NCI-H2171 treated with DMSO at 0.1 percent for 48 hours (cell line): ENCODE results near the gene TRIM33.
A peak's percentile ranks its signal among the peaks of the same experiment; 100 is the strongest.
"Not testable (repeated sequence)": the region's sequence is repeated elsewhere in the genome, so short reads cannot be mapped to it uniquely, and the experiment has no call there.

Source experiments
- DNase-seq: peaks from one replicate; lab custom pipeline; 2025; lab: John Stamatoyannopoulos, UW

The TRIM33 gene

DNA sequence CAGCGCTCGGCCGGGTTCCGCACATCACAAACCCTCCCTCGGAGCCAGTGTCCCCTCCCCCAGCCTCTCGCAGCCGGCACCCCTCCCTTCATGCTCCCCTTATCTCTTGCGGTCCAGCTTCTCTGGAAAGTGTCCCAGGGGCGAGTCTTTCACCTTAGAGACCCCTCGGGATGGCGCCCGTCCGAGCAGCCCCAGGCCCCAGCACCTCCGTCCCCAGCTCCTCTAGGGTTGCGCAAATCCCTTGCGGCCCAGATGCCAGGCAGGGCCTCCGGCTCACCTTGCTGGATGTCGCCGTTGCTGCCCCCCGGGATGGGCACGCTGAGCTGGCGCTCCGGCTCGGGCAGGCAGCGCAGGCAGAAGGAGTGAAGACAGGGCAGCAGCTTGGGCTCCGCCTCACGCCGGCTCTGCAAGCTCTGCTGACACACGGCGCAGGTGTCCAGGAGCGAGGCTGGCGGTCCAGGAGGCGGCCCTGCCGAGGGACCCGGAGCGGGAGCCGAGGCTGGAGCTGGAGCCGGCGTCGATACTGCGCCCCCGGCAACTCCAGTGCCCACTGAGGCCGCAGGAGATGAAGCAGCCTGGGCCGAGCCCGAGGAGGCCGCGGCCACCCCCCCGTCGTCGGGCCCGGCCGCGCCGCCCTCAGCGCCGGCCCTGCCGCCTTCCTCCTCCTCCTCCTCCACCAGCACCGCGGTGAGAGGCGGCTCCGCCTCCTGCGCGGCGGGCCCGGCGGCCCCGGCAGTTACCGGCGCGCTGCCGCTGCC lies 550 bp downstream of the TRIM33 start:
- no peak for DNase-seq

DNA sequence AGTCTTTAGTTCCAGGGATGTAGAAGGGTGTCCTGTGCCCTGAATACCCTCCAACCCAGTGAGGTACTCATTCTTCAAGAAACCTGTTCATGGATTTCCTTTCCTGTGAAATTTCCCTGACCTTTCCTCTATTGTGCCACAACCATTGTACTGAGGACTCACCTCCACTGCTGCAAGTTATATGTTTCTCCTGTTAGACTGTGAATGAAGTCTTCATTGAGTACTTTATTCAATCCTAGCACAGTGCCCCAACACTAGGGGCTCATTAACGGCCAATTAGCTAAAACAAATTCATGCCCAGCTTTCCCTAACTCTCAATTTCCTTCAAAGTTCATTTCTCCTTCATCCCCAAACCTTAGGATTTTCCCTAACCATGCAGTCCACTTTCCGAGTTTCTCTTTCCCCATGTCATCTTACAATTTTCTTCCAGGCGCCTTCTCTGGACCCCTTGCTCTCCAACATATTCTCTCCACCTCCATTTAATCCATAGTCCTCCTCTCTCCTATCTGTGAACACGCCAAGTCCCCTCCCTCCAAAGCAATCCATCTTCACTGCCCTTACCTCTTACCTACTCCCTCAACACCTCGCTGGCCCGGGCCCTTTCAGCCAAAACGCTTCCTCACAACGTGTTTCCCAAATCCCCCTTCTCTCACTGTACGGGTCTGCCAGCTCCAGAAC lies 1.3 kb downstream of the TRIM33 start:
- DNase-seq: peak; percentile 30

DNA sequence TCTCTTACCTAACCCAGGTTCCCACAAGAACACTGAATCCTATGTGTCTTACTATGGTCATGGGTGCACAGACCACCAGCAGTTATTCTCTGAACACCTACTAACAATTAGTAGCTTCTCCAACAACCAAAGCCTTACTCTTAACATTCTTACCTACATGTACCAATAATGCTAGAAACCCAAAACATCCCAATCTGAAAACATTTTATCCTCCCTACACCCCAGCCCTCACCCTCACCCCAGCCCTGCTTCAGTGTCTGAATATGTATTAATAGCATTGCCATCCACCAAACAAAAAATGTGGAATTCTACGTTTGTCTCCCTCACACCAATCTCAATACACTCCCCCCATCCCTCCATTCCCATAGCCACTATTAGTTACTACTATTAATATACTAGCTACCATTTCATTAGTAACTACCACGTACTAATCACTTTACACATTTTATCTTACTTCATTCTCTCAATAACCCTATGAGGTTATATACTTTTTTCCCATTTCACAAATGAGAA lies 2.6 kb downstream of the TRIM33 start:
- no peak for DNase-seq

DNA sequence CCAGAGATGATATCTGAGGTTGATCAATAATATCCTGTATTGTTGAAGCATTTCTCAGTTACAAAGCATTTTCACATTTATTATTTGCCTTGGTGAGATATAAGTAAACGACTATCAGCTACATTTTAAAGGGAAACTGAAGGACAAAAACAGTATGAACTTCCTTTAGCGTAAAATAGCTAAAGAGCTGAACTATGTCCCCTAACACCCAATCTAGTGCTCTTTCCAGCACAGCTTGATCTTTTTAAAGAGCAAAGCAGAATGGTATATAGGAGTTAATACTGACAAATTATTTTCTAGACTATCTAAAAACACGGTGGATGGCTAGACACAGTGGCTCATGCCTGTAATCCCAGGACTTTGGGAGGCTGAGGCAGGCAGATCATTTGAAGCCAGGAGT lies 3.5 kb downstream of the TRIM33 start:
- DNase-seq: no peak

DNA sequence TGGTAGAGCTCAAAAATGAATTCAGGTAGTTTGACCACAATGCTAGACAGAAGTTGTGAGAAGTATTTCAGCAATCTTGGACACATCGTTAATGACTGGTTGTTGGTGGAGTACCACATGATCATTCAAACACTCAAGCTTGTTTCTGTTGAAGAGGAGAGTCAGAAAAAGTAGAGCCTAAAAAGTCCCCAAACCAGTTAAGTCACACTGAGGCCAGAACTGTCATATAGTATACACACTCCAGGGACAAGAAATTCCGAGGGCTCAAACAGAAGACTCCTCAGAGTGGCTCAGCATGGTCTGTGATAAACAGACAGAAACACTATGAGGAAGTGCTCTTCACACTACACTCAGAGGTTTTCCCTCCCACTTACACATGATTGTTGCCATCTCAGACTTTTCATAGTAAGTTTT lies 5.8 kb downstream of the TRIM33 start:
- DNase-seq: no peak

DNA sequence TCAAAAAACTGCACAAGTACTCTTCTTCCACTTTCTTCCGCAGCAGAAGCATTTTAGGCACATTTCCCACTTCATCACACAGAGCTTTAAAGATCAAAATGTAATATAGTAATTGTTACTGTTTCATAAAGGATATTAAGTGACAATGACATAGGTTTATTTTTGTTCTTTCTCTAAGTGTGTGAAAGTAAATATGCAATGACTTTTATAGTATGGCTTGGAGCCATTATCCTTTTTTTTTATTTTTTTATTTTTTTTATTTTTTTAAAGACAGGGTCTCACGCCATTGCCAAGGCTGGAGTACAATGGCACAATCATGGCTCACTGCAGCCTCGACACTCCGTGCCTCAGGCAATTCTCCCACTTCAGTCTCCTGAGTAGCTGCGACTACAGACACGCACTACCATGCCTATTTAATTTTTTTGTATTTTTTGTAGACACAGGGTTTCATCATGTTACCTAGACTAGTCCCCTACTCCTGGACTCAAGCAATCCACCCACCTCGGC lies 7.0 kb downstream of the TRIM33 start:
- no peak for DNase-seq

DNA sequence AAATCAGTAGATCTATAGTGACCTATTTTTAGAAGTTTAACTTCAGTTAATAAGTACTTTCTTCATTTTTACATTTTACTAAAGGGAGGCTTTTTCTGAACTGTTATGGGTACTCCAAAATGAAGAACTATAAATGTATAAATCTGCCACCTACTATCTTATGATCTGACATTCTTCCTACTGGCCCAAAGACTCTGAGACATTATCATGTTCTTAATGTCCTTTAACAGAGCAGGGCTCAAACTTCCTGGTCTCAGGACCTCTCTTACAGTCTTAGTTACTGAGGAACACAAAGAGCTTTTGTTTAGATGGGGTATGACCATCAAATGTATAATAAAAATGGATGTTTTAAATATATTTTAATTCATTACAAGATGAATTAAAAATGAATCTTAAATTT lies 8.9 kb downstream of the TRIM33 start:
- DNase-seq: no peak

DNA sequence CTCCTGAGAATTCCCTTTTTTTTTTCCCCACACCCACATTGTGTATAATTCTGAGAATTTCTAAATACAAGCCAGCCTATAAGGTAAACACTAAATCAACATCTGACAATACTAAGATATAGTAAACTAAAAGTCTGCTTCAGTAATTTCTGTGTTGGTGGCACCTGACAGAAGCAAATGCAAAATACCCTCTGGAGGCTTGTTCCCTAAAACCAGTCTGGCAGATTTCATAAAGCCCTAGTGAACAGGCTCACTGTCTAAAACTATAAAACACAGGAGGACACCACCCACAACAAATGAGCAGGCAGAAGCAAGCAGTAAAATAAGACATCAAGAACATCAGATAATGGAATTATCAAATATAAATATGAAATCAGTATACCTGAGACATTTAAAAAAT lies 11.5 kb downstream of the TRIM33 start:
- DNase-seq: no peak

DNA sequence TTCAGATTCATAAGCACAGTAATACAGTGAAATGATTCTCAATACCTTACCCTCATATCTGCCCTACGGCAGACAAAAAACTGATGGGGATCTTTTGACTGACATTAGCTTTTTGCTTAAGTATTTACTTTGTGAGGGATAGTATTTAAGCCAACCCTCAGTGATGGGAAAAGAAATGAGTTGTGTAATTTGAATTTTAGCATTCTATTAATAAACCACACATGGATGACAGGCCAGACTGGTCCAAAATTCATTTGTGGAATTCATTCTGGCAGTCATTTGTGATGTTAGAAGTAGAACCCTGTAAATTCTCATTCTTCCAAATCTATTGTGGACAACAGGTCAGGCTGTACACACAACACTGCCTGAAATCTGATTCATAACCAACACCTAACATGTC lies 14.9 kb downstream of the TRIM33 start:
- no peak for DNase-seq

DNA sequence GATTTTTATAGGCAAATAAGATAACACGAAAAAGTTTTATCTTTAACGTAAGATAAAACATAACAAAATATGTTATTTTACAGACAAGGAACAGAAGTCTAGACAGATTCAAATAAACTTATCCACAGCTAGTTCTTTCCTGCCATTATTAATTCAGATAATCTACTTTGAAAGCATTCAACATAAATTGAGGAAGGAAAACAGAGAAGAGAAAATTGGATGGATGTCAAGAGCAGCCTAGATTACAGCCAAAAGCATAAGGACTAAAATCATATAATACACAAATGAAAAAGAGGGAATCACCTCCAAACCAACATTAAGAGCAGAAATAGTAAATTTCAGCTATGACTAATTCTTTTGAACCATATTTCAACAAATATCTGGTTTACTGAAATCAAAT lies 15.5 kb downstream of the TRIM33 start:
- no peak for DNase-seq

DNA sequence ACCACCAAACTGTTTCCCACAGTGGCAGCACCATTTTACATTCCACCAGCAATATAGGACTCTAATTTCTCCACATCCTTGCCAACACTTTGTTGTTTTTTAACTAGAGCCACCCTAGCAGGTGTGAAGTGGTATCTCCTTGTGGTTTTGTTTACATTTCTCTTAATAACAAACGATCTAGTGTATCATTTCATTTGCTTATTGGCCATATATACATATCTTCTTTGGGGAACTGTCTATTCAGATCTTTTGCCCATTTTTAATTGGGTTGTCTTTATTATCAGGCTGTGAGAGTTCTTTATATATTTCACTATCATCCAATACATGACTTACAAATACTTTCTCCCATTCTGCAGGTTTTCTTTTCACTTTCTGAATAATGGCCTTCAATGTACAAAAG lies 18.0 kb downstream of the TRIM33 start:
- no peak for DNase-seq

DNA sequence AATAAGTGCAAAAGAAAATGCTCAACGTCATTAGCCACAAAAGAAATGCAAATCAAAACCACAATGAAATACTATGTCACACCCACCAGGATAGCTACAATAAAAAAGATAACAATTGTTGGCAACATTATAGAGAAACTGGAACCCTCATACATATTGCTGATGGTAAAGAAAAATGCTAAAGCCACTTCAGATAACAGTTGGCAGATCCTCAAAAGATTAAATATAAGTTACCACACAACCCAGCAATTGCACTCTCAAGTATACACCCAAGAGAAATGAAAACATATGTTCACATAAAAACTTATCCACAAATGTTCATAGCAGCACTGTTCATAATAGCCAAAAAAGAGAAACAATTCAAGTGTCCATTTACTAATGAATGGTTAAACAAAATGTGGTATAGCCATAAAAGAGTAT lies 20.7 kb downstream of the TRIM33 start:
- peak; percentile 37 for DNase-seq

DNA sequence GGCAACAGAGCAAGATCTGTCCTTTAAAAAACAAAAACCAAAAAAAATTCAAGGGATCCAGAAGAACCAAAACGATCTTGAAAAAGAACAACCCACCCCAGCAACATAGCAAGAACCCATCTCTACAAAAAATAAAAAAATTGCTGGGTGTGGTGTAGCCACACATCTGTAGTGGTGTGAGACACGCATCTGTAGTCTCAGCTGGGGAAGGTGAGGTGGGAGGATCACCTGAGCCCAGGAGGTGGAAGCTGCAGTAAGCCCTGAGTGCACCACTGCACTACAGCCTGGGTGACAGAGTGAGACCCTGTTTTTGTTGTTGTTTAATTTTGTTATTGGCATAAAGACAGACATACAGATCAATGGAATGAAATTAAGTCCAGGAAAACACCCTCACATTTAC lies 22.3 kb downstream of the TRIM33 start:
- DNase-seq: no peak

DNA sequence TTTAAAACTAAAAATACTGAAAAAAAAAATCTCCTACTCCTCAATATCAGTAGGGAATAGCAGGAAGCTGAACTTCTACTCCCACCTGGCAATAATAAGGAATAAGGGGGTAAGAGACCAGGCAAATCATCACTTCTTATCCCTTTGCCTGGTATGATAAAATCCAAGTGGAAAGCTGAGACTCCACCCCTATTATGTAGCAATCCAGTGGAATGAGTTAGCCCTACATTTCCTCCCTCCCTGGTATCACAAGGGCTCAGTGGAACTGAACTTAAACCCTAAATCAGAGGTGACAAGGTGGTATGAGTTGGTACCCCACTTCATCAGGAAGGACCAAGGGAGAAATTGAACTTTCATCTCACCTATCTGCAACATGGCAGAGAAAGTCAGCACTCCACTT lies 25.7 kb downstream of the TRIM33 start:
- no peak for DNase-seq

DNA sequence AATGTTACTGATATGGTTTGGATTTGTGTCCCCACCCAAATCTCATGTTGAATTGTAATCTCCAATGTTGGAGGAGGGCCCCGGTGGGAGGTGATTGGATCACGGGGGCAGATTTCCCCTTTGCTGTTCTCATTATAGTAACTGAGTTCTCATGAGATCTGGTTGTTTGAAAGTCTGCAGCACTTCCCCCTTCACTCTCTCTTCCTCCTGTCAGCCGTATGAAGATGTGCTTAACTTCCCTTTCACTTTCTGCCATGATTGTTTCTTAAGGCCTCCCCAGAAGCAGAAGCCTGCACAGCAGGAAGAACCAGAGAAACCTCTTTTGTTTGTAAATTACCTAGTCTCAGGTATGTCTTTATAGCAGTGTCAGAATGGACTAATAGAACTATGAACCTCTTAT lies 28.4 kb downstream of the TRIM33 start:
- no peak for DNase-seq

DNA sequence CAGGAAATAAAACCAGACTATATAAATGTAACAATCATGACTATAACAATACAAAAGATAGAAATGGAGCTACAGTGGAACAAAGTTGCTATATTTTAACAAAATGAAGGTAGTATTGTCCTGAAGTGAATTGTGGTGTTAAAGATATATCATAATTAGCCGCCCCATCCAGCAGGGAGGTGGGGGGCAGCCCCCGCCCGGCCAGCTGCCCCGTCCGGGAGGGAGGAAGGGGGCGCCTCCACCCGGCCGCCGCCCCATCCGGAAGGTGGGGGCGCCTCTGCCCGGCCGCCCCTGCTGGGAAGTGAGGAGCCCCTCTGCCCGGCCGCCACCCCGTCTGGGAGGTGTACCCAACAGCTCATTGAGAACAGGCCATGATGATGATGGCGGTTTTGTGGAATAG lies 31.4 kb downstream of the TRIM33 start:
- not testable (repeated sequence) for DNase-seq

DNA sequence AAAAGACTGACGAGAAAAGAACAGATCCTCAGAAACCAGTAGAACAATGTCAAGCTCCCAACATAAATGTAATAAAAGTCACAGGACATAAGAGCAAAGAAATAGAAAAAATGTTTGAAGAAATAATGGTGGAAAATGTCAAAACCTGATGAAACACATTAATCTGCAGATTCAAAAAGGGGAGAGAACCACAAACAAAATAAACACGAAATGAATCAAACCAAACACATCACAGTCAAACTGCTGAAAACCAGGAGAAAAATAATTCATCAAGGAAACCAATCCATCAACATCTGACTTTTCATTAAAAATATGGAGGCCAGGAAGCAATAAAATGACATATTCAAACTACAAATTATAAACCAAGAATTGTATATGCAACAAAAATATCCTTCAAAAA lies 31.9 kb downstream of the TRIM33 start:
- no peak for DNase-seq

DNA sequence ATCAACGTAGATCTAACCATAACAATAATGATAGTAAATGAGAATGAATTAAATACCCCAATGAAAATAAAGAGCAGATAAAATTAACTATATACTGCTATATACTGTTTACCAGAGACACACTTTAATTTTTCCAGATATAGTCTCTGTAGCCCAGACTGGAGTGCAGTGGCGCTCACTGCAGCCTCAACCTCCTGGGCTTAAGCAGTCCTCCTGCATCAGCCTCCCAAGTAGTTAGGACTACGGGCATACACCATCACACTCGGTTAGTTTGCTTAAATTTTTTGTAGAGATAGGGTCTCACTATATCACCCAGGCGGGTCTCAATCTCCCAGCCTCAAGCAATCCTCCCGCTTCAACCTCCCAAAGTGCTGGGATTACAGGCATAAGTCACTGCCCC lies 37.2 kb downstream of the TRIM33 start:
- no peak for DNase-seq

DNA sequence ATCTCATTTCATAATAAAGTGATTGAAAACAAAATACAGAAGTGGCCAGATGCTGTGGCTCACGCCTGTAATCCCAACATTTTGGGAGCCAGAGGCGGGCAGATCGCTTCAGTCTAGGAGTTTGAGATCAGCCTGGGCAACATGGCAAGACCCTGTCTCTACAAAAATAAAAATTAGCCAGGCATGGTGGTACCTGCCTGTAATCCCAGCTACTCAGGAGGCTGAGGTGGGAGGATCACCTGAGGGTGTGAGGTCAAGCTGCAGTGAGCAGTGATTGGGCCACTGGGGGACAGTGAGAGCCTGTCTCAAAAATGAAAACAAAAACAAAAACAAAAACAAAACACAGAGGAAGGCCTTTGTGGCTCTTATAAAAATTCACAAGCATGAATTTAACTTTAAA lies 38.6 kb downstream of the TRIM33 start:
- DNase-seq: no peak

DNA sequence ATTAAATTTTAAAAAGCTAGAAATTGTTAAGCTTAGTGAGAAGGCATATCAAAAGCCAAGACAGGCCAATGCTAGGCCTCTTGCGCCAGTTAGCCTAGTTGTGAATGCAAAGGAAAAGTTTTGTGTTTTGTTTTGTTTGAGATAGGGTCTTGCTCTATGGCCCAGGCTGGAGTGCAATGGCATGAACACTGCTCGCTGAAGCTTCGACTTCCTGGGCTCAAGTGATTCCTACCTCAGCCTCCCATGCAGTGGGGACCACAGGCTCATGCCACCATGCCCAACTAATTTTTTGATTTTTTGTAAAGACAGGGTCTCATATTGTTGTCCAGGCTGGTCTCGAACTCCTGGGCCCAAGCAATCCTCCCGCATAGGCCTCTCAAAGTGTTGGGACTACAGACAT lies 40.3 kb downstream of the TRIM33 start:
- DNase-seq: no peak

DNA sequence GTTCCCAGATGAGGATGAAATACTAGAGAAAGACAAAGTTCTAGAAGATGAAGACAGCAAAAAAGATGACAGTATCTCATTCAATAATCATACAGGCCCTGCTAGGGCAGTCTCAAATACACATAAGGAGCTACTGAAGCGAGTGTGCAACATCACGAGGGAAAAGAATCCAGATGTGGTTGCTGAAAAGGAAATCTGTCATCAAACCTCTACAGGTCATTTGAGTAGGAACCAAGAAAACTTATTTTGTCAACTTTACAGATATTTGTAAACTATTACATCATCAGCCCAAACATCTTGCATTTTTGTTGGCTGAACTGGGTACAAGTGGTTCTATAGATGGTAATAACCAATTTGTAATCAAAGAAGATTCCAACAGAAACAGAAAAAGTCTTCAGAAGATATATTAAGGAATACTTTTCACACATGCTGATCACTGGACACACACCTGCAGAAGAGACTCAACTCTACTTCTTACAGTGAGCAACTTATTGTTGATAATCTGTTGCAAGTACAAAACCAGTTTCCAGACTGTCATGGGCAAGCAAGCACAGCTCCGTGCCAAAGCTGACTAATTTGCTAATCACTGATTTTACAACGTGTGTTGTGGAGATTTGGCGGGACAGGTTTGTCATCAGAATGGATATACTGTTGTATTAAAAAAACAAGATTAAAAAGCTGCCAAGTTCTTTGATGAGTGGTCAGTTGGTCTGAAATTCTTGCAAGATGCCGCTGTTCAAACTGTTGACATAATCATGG lies 42.1 kb downstream of the TRIM33 start:
- DNase-seq: no peak

DNA sequence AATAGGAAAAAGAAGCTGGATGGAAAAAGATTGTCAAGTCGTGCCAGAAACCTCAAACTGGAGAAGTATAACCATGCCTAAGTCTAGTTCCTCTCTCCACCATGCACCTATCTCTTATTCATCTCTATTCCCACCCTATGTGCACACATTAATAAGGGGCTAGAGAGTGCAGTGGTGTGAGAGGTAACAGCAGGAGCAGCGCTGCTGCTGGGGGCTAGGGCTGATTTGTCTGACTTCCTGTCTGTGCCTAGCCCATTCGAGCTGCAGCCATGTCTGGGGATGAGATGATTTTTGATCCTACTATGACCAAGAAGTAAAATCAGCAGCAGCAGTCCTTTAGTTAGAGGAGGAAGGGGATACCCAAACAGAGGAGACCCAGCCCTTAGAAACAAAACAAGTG lies 43.0 kb downstream of the TRIM33 start:
- DNase-seq: no peak

DNA sequence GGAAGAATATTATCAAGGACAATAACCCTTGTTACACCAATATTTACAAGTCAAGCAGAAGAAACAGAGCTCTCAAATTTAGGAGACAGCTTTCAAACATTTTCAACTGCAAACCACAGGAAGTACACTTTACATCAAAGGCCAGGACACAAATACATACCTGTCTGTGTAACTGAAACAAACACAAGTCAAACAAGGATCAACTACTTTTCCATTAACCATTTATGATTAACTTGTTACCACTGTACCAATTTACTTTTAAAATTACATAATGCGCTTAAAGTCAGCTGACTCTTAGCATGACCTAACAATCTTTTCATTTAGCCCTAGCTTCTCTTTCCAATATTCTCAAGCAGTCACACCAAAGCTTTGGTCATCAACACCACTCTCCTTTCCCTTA lies 43.5 kb downstream of the TRIM33 start:
- no peak for DNase-seq
